SK-N-SH treated with all-trans-retinoic acid at 6 μM for 48 hours (cell line): ENCODE results near the gene MYO9A.

Experiments used
- ATAC-seq: fragments of 200-7000 bp; cut with Tn5 transposase; 3 replicates; pipeline ENCODE4 v1.9.1; 2020; ENCODE audit warnings: mild to moderate bottlenecking, moderate library complexity
- ARNTL ChIP-seq: fragments of 450-650 bp; formaldehyde crosslinking; IDR thresholded peaks from 2 replicates; pipeline ENCODE4 v1.5.0; 2020; ENCODE audit warnings: low read depth, mild to moderate bottlenecking, moderate library complexity, borderline replicate concordance
- BACH2 ChIP-seq: fragments of 250-450 bp; sonication (Bioruptor Pico); IDR thresholded peaks from 2 replicates; pipeline ENCODE4 v1.9.0; 2021; ENCODE audit warnings: mild to moderate bottlenecking, borderline replicate concordance
- CSDC2 ChIP-seq: fragments of 250-450 bp; sonication (Bioruptor Pico); IDR thresholded peaks from 2 replicates; pipeline ENCODE4 v1.5.0; 2020; ENCODE audit warnings: mild to moderate bottlenecking, moderate library complexity
- ESRRG ChIP-seq: fragments of 250-450 bp; sonication (Bioruptor Pico); IDR thresholded peaks from 2 replicates; pipeline ENCODE4 v1.6.1; 2021; ENCODE audit warnings: mild to moderate bottlenecking
- GLIS3 ChIP-seq: fragments of 250-450 bp; sonication (Bioruptor Pico); IDR thresholded peaks from 2 replicates; pipeline ENCODE4 v1.5.0; 2020; ENCODE audit warnings: mild to moderate bottlenecking, moderate library complexity
- ISL1 ChIP-seq: fragments of 250-450 bp; sonication (Bioruptor Pico); IDR thresholded peaks from 2 replicates; pipeline ENCODE4 v2.1.2; 2022; ENCODE audit warnings: mild to moderate bottlenecking, moderate library complexity
- OSR1 ChIP-seq: fragments of 250-450 bp; sonication (Bioruptor Pico); IDR thresholded peaks from 2 replicates; pipeline ENCODE4 v1.8.0; 2022; ENCODE audit warnings: moderate library complexity, mild to moderate bottlenecking, inconsistent platforms
- PPARA ChIP-seq: fragments of 250-450 bp; sonication (Bioruptor Pico); IDR thresholded peaks from 2 replicates; pipeline ENCODE4 v1.5.0; 2020; ENCODE audit warnings: mild to moderate bottlenecking, borderline replicate concordance
- RARB ChIP-seq: fragments of 250-450 bp; sonication (Bioruptor Pico); IDR thresholded peaks from 2 replicates; pipeline ENCODE4 v1.8.0; 2021; ENCODE audit warnings: mild to moderate bottlenecking, moderate library complexity
- SNAI2 ChIP-seq: fragments of 250-450 bp; sonication (Bioruptor Pico); IDR thresholded peaks from 2 replicates; pipeline ENCODE4 v1.5.0; 2020; ENCODE audit warnings: mild to moderate bottlenecking, moderate library complexity
- TCF4 ChIP-seq: fragments of 250-450 bp; sonication (Bioruptor Pico); IDR thresholded peaks from 2 replicates; pipeline ENCODE4 v1.8.0; 2021; ENCODE audit warnings: mild to moderate bottlenecking, moderate library complexity, borderline replicate concordance
- TOX ChIP-seq: fragments of 250-450 bp; sonication (Bioruptor Pico); IDR thresholded peaks from 2 replicates; pipeline ENCODE4 v1.8.0; 2021; ENCODE audit warnings: mild to moderate bottlenecking, moderate library complexity, borderline replicate concordance
- ZC3H10 ChIP-seq: fragments of 250-450 bp; sonication (Bioruptor Pico); IDR thresholded peaks from 2 replicates; pipeline ENCODE4 v1.5.1; 2021; ENCODE audit warnings: mild to moderate bottlenecking, moderate library complexity
- ZFP3 ChIP-seq: fragments of 250-450 bp; sonication (Bioruptor Pico); IDR thresholded peaks from 2 replicates; pipeline ENCODE4 v1.5.0; 2020; ENCODE audit warnings: mild to moderate bottlenecking, moderate library complexity
- ZFP30 ChIP-seq: fragments of 450-650 bp; formaldehyde crosslinking; IDR thresholded peaks from 2 replicates; pipeline ENCODE4 v1.5.0; 2022; ENCODE audit warnings: mild to moderate bottlenecking, moderate library complexity
- ZNF565 ChIP-seq: fragments of 450-650 bp; formaldehyde crosslinking; conservative IDR thresholded peaks from 2 replicates; pipeline ENCODE4 v1.5.0; 2020; ENCODE audit warnings: low read depth, mild to moderate bottlenecking, moderate library complexity
- ZNF70 ChIP-seq: fragments of 450-650 bp; formaldehyde crosslinking; IDR thresholded peaks from 2 replicates; pipeline ENCODE4 v1.5.0; 2020; ENCODE audit warnings: mild to moderate bottlenecking, moderate library complexity
- ZNF8 ChIP-seq: fragments of 450-650 bp; formaldehyde crosslinking; IDR thresholded peaks from 2 replicates; pipeline ENCODE4 v1.5.0; 2020; ENCODE audit warnings: mild to moderate bottlenecking, moderate library complexity
- TF ChIP-seq, protein P1 (sequence below): fragments of 250-450 bp; sonication (Bioruptor Pico); IDR thresholded peaks from 2 replicates; pipeline ENCODE4 v1.8.0; 2020; ENCODE audit warnings: mild to moderate bottlenecking, moderate library complexity, borderline replicate concordance
- TF ChIP-seq, protein P2 (sequence below): fragments of 250-450 bp; sonication (Bioruptor Pico); IDR thresholded peaks from 2 replicates; pipeline ENCODE4 v1.5.0; 2020; ENCODE audit warnings: mild to moderate bottlenecking, moderate library complexity
- TF ChIP-seq, protein P3 (sequence below): fragments of 250-450 bp; sonication (Bioruptor Pico); IDR thresholded peaks from 2 replicates; pipeline ENCODE4 v1.5.1; 2021; ENCODE audit warnings: mild to moderate bottlenecking, moderate library complexity

The MYO9A gene

GRCh38 chr15:71779073-71779797, 338.7 kb downstream of the MYO9A start:
- ATAC-seq: no peak
- TF ChIP-seq ESRRG (CRISPR knock-in tag) (no peak), ZFP3 (CRISPR knock-in tag) (no peak), ZC3H10 (CRISPR knock-in tag) (no peak), ARNTL (CRISPR knock-in tag) (no peak), CSDC2 (CRISPR knock-in tag) (no peak), GLIS3 (CRISPR knock-in tag) (no peak), ZNF70 (CRISPR knock-in tag) (no peak), RARB (no peak), ZFP30 (CRISPR knock-in tag) (no peak), TOX (CRISPR knock-in tag) (no peak), ISL1 (no peak)
- TF ChIP-seq, protein P1, sequence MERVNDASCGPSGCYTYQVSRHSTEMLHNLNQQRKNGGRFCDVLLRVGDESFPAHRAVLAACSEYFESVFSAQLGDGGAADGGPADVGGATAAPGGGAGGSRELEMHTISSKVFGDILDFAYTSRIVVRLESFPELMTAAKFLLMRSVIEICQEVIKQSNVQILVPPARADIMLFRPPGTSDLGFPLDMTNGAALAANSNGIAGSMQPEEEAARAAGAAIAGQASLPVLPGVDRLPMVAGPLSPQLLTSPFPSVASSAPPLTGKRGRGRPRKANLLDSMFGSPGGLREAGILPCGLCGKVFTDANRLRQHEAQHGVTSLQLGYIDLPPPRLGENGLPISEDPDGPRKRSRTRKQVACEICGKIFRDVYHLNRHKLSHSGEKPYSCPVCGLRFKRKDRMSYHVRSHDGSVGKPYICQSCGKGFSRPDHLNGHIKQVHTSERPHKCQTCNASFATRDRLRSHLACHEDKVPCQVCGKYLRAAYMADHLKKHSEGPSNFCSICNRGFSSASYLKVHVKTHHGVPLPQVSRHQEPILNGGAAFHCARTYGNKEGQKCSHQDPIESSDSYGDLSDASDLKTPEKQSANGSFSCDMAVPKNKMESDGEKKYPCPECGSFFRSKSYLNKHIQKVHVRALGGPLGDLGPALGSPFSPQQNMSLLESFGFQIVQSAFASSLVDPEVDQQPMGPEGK (CRISPR knock-in tag): no peak
- TF ChIP-seq, protein P2, sequence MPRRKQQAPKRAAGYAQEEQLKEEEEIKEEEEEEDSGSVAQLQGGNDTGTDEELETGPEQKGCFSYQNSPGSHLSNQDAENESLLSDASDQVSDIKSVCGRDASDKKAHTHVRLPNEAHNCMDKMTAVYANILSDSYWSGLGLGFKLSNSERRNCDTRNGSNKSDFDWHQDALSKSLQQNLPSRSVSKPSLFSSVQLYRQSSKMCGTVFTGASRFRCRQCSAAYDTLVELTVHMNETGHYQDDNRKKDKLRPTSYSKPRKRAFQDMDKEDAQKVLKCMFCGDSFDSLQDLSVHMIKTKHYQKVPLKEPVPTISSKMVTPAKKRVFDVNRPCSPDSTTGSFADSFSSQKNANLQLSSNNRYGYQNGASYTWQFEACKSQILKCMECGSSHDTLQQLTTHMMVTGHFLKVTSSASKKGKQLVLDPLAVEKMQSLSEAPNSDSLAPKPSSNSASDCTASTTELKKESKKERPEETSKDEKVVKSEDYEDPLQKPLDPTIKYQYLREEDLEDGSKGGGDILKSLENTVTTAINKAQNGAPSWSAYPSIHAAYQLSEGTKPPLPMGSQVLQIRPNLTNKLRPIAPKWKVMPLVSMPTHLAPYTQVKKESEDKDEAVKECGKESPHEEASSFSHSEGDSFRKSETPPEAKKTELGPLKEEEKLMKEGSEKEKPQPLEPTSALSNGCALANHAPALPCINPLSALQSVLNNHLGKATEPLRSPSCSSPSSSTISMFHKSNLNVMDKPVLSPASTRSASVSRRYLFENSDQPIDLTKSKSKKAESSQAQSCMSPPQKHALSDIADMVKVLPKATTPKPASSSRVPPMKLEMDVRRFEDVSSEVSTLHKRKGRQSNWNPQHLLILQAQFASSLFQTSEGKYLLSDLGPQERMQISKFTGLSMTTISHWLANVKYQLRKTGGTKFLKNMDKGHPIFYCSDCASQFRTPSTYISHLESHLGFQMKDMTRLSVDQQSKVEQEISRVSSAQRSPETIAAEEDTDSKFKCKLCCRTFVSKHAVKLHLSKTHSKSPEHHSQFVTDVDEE (CRISPR knock-in tag): no peak

GRCh38 chr15:71777216-71777943, 340.6 kb downstream of the MYO9A start:
- no peak for ATAC-seq
- 0 out of 2 replicates have a peak, but pooled peaks have one; percentile 42 for TF ChIP-seq ZNF70 (CRISPR knock-in tag)
- no peak for TF ChIP-seq TOX (CRISPR knock-in tag)
- TF ChIP-seq, protein P2 (CRISPR knock-in tag): no peak
- TF ChIP-seq BACH2 (CRISPR knock-in tag): no peak
- TF ChIP-seq OSR1 (CRISPR knock-in tag): no peak
- TF ChIP-seq, all 23 proteins: peak for 1

GRCh38 chr15:71776304-71776703, 341.6 kb downstream of the MYO9A start:
- no peak for ATAC-seq
- no peak for TF ChIP-seq ZNF8 (CRISPR knock-in tag)
- TF ChIP-seq, protein P2 (CRISPR knock-in tag): no peak
- TF ChIP-seq ARNTL (CRISPR knock-in tag): no peak
- no peak for TF ChIP-seq ZC3H10 (CRISPR knock-in tag)
- no peak for TF ChIP-seq GLIS3 (CRISPR knock-in tag)
- TF ChIP-seq RARB: no peak
- no peak for TF ChIP-seq ESRRG (CRISPR knock-in tag)
- TF ChIP-seq, protein P3, sequence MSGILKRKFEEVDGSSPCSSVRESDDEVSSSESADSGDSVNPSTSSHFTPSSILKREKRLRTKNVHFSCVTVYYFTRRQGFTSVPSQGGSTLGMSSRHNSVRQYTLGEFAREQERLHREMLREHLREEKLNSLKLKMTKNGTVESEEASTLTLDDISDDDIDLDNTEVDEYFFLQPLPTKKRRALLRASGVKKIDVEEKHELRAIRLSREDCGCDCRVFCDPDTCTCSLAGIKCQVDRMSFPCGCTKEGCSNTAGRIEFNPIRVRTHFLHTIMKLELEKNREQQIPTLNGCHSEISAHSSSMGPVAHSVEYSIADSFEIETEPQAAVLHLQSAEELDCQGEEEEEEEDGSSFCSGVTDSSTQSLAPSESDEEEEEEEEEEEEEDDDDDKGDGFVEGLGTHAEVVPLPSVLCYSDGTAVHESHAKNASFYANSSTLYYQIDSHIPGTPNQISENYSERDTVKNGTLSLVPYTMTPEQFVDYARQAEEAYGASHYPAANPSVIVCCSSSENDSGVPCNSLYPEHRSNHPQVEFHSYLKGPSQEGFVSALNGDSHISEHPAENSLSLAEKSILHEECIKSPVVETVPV (CRISPR knock-in tag): no peak
- TF ChIP-seq OSR1 (CRISPR knock-in tag): no peak
- no peak for TF ChIP-seq PPARA
- no peak for TF ChIP-seq BACH2 (CRISPR knock-in tag)
- TF ChIP-seq ZNF565 (CRISPR knock-in tag): no peak
- no peak for TF ChIP-seq TCF4 (CRISPR knock-in tag)
- no peak for TF ChIP-seq SNAI2 (CRISPR knock-in tag)
- no peak for TF ChIP-seq TOX (CRISPR knock-in tag)
- no peak for TF ChIP-seq CSDC2 (CRISPR knock-in tag)
- no peak for TF ChIP-seq ZNF70 (CRISPR knock-in tag)
- TF ChIP-seq, protein P1 (CRISPR knock-in tag): no peak
- TF ChIP-seq, all 23 proteins: peak for 0
